Mesodermal cell (in vitro differentiated cells): ENCODE results near the gene RPRD1B.

ENCODE experiments used
- H3K27ac ChIP-seq: 2 replicates; pipeline ENCODE4 v1.7.0; 2013; ENCODE audit warnings: mild to moderate bottlenecking, low read depth, low read length, moderate library complexity; ENCODE audit not compliant: severe bottlenecking
- H3K36me3 ChIP-seq: 2 replicates; pipeline ENCODE4 v1.7.1; 2013; ENCODE audit warnings: mild to moderate bottlenecking, low read length, moderate library complexity; ENCODE audit not compliant: control insufficient read depth, insufficient read depth
- H3K4me1 ChIP-seq: one replicate; pipeline ENCODE4 v1.7.1; 2013; ENCODE audit warnings: mild to moderate bottlenecking, low read length; ENCODE audit not compliant: insufficient read depth, control insufficient read depth, poor library complexity, severe bottlenecking
- H3K4me3 ChIP-seq: 2 replicates; pipeline ENCODE4 v1.7.0; 2013; ENCODE audit warnings: low read length, control low read depth, mild to moderate bottlenecking; ENCODE audit not compliant: insufficient read depth, poor library complexity, severe bottlenecking; ENCODE audit errors: extremely low read depth
- H3K9me3 ChIP-seq: 2 replicates; pipeline ENCODE4 v1.7.1; 2013; ENCODE audit warnings: mild to moderate bottlenecking, low read length, moderate library complexity; ENCODE audit not compliant: control insufficient read depth
- WGBS, 2 experiments: methylation state at CpG; one replicate each; pipeline ENCODE4 v1.1.5; 2013; ENCODE audit warnings: missing lambda C conversion rate in 2 of 2; ENCODE audit not compliant: insufficient coverage in 2 of 2; 5-methylcytosine and 5-hydroxymethylcytosine counted together

The RPRD1B gene

GRCh38 chr20:38075161-38075998 lies 41.8 kb downstream of the RPRD1B start:
- H3K36me3 ChIP-seq = peaks cover 83% of the 10 kb centered on the region
- WGBS, 2 experiments = no CpG with 5 or more reads among the region's 3 CpGs
- H3K27ac ChIP-seq = no peak overlapping the region

GRCh38 chr20:38076548-38076947 lies 43.0 kb downstream of the RPRD1B start:
- H3K36me3 ChIP-seq = peaks cover 79% of the 10 kb centered on the region
- H3K4me1 ChIP-seq = no peaks in the 10 kb centered on the region
- H3K27ac ChIP-seq = no peak overlapping the region

More at GRCh38 chr20:38075161-38075998, 41.8 kb downstream of the RPRD1B start:
- no peak overlapping the region for H3K4me3 ChIP-seq
- peaks cover 5% of the 10 kb centered on the region for H3K9me3 ChIP-seq
- H3K4me1 ChIP-seq = no peaks in the 10 kb centered on the region

GRCh38 chr20:38078084-38078483 lies 44.5 kb downstream of the RPRD1B start:
- Histone ChIP-seq H3K27ac (no peak overlapping the region), H3K36me3 (peaks cover 76% of the 10 kb centered on the region), H3K4me1 (peaks cover 5% of the 10 kb centered on the region), H3K4me3 (no peak overlapping the region), H3K9me3 (peaks cover 5% of the 10 kb centered on the region)
- 94 to 100% methylated on average over 1 to 2 of the region's 2 CpGs for WGBS, 2 experiments

More at GRCh38 chr20:38076548-38076947, 43.0 kb downstream of the RPRD1B start:
- peaks cover 5% of the 10 kb centered on the region for H3K9me3 ChIP-seq
- H3K4me3 ChIP-seq = no peak overlapping the region

- Histone ChIP-seq H3K27ac (no peak overlapping the region), H3K9me3 (peaks cover 5% of the 10 kb centered on the region), H3K36me3 (peaks cover 73% of the 10 kb centered on the region), H3K4me3 (no peak overlapping the region), H3K4me1 (peaks cover 18% of the 10 kb centered on the region)
- 100% methylated on average over 1 of the region's 3 CpGs; no CpG with 5 or more reads in 1 of the 2 experiments for WGBS, 2 experiments
Observed at GRCh38 chr20:38079353-38079752, 45.8 kb downstream of the RPRD1B start.

- H3K36me3 ChIP-seq = peaks cover 82% of the 10 kb centered on the region
- 62 to 88% methylated on average over 3 of the region's 3 CpGs for WGBS, 2 experiments
- no peak overlapping the region for H3K27ac ChIP-seq
- H3K9me3 ChIP-seq = peaks cover 5% of the 10 kb centered on the region
- H3K4me1 ChIP-seq = peaks cover 30% of the 10 kb centered on the region
- no peak overlapping the region for H3K4me3 ChIP-seq
Observed at GRCh38 chr20:38081575-38081974, 48.0 kb downstream of the RPRD1B start.

GRCh38 chr20:38082894-38083293 lies 49.3 kb downstream of the RPRD1B start:
- Histone ChIP-seq H3K4me1 (peaks cover 30% of the 10 kb centered on the region), H3K36me3 (peaks cover 82% of the 10 kb centered on the region), H3K9me3 (peaks cover 5% of the 10 kb centered on the region), H3K27ac (no peak overlapping the region), H3K4me3 (no peak overlapping the region)

- Histone ChIP-seq H3K4me3 (no peak overlapping the region), H3K9me3 (peaks cover 5% of the 10 kb centered on the region), H3K36me3 (peaks cover 82% of the 10 kb centered on the region), H3K4me1 (peaks cover 32% of the 10 kb centered on the region), H3K27ac (peak overlapping the region; percentile 41)
- WGBS, 2 experiments = 91 to 93% methylated on average over 4 to 6 of the region's 12 CpGs
Observed at GRCh38 chr20:38083338-38084048, 49.9 kb downstream of the RPRD1B start.

- Histone ChIP-seq H3K27ac (peak overlapping the region; percentile 41), H3K4me3 (no peak overlapping the region), H3K36me3 (peaks cover 82% of the 10 kb centered on the region)
Observed at GRCh38 chr20:38084425-38084951, 50.9 kb downstream of the RPRD1B start.

GRCh38 chr20:38085026-38085425 lies 51.5 kb downstream of the RPRD1B start:
- H3K9me3 ChIP-seq = no peaks in the 10 kb centered on the region
- peaks cover 82% of the 10 kb centered on the region for H3K36me3 ChIP-seq
- peaks cover 37% of the 10 kb centered on the region for H3K4me1 ChIP-seq
- 88 to 90% methylated on average over 8 of the region's 10 CpGs for WGBS, 2 experiments
- peak overlapping the region; percentile 41 for H3K27ac ChIP-seq
- no peak overlapping the region for H3K4me3 ChIP-seq

More at GRCh38 chr20:38084425-38084951, 50.9 kb downstream of the RPRD1B start:
- peaks cover 3% of the 10 kb centered on the region for H3K9me3 ChIP-seq
- WGBS, 2 experiments = 77 to 83% methylated on average over 2 to 3 of the region's 5 CpGs
- H3K4me1 ChIP-seq = peaks cover 37% of the 10 kb centered on the region

GRCh38 chr20:38089500-38089899 lies 56.0 kb downstream of the RPRD1B start:
- peaks cover 83% of the 10 kb centered on the region for H3K36me3 ChIP-seq
- H3K9me3 ChIP-seq = no peaks in the 10 kb centered on the region
- H3K27ac ChIP-seq = no peak overlapping the region
- peaks cover 34% of the 10 kb centered on the region for H3K4me1 ChIP-seq
- WGBS, 2 experiments = 85 to 87% methylated on average over 9 to 10 of the region's 10 CpGs
- no peak overlapping the region for H3K4me3 ChIP-seq
